Stimulated activated naive CD8-positive, alpha-beta T cell treated with anti-CD3 and anti-CD28 coated beads, Interleukin-15, amount 100 ng/mL, for 72 hours (primary cell): ENCODE results near the gene ADRA2C.
A peak's percentile ranks its signal among the peaks of the same experiment; 100 is the strongest.

ENCODE experiments used
- ATAC-seq: fragments of 150-1000 bp; cut with Tn5 transposase; 2 replicates; pipeline ENCODE4 v1.10.0; 2021; ENCODE audit warnings: mild to moderate bottlenecking, moderate library complexity
- DNase-seq, 2 donors: peaks; one replicate each; pipeline ENCODE4 v3.0.0; 2021 to 2022
- H3K27ac Mint-ChIP-seq, 2 donors: one replicate each; pipeline ENCODE4 v1.8.0; 2022; ENCODE audit warnings: mild to moderate bottlenecking in 2 of 2, mixed read lengths in 2 of 2, moderate library complexity in 2 of 2
- H3K27me3 Mint-ChIP-seq: one replicate; pipeline ENCODE4 v1.8.0; 2022; ENCODE audit warnings: mixed read lengths
- H3K4me1 Mint-ChIP-seq: one replicate; pipeline ENCODE4 v1.8.0; 2022; ENCODE audit warnings: mild to moderate bottlenecking, mixed read lengths
- H3K4me3 Mint-ChIP-seq, 2 donors: one replicate each; pipeline ENCODE4 v1.8.0; 2022; ENCODE audit warnings: mild to moderate bottlenecking in 2 of 2, mixed read lengths in 2 of 2, moderate library complexity in 1 of 2
- H3K9me3 Mint-ChIP-seq, 2 donors: one replicate each; pipeline ENCODE4 v1.8.0; 2022; ENCODE audit warnings: mixed read lengths in 2 of 2

ADRA2C gene

GRCh38 chr4:3745886-3746656, 20.1 kb upstream of the ADRA2C start:
- Mint-ChIP-seq H3K27ac (no peak overlapping the region), H3K4me1 (no peaks in the 10 kb centered on the region), H3K4me3 (no peak overlapping the region), H3K9me3 (peaks cover 5 to 7% of the 10 kb centered on the region in 2 donors), H3K27me3 (peaks cover 66% of the 10 kb centered on the region)
- ATAC-seq, result no peak
- no peak for DNase-seq

GRCh38 chr4:3746701-3747580, 19.2 kb upstream of the ADRA2C start:
- DNase-seq, result no peak
- Mint-ChIP-seq H3K9me3 (peaks cover 5 to 7% of the 10 kb centered on the region in 2 donors), H3K4me1 (no peaks in the 10 kb centered on the region), H3K27me3 (peaks cover 75% of the 10 kb centered on the region), H3K27ac (no peak overlapping the region), H3K4me3 (no peak overlapping the region)
- ATAC-seq, result no peak

- Mint-ChIP-seq H3K27me3 (peaks cover 75% of the 10 kb centered on the region), H3K4me1 (no peaks in the 10 kb centered on the region), H3K4me3 (no peak overlapping the region), H3K27ac (no peak overlapping the region), H3K9me3 (peaks cover 5 to 7% of the 10 kb centered on the region in 2 donors)
- no peak for ATAC-seq
- no peak for DNase-seq
Observed at GRCh38 chr4:3747581-3747904, 18.6 kb upstream of the ADRA2C start.

DNA sequence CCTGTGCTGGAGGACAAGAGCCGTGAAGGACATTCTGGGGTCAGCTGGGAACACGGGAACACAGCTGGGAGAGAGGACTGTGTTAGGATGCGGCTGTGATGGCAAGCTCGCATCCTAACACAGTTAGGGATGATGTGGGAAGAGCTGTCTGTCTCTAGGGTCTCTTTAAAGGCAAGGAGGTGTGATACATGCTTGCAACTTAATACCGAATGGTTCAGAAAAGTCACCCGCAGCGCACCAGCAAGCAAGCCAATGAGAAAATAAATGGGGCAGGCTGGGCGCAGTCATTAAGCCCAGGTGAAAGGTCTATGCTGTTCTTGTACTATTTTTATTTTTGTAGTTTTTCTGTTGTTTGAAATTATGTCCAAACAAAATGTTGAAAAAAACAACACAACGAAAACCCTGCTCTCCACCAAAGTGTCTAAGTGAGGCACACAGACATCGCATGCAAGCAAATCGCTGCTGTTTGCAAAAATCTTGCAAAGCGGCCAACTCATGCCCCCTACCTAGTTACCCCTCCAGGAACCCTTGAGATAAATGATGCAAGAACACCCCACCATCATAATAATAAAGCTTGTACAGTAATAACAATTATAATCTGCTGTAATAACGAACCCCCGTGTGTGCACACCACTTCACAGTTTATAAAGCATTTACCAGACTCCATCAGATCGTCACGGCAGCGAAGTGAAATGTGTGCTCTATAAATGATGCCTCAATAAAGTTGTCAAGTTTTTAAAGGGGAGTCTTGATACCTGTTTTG, 17.9 kb upstream of the ADRA2C start:
- no peak overlapping the region for H3K4me3 Mint-ChIP-seq
- H3K27me3 Mint-ChIP-seq, result peaks cover 68% of the 10 kb centered on the region

DNA sequence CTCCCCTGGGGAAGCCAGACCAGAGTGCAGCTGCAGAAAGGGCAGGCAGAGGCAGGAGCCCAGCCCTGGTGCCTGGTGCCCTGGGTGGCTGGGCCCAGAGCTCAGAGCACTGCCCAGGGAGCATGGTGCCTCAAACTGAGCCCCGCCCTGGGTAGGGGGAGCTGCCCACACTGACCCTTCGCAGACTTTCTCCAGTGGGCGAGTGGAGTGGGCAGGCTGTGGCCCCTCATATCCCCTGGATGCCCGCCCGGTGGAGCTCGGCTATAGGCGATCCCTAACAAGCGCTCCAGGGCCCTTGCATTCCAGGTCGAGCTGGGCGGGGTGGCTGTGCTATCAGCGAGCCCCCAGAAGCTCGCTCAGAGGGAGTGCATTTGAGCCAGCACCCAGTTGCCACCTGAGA, 17.1 kb upstream of the ADRA2C start:
- DNase-seq (no peak), ATAC-seq (no peak)
- Mint-ChIP-seq H3K27me3 (peaks cover 61% of the 10 kb centered on the region), H3K9me3 (peaks cover 5 to 7% of the 10 kb centered on the region in 2 donors), H3K27ac (no peak overlapping the region), H3K4me1 (no peaks in the 10 kb centered on the region), H3K4me3 (no peak overlapping the region)

More for the DNA sequence above, 17.9 kb upstream of the ADRA2C start:
- no peaks in the 10 kb centered on the region for H3K4me1 Mint-ChIP-seq
- ATAC-seq (no peak), DNase-seq (no peak)
- H3K9me3 Mint-ChIP-seq, result peaks cover 5 to 7% of the 10 kb centered on the region in 2 donors
- H3K27ac Mint-ChIP-seq, result no peak overlapping the region

DNA sequence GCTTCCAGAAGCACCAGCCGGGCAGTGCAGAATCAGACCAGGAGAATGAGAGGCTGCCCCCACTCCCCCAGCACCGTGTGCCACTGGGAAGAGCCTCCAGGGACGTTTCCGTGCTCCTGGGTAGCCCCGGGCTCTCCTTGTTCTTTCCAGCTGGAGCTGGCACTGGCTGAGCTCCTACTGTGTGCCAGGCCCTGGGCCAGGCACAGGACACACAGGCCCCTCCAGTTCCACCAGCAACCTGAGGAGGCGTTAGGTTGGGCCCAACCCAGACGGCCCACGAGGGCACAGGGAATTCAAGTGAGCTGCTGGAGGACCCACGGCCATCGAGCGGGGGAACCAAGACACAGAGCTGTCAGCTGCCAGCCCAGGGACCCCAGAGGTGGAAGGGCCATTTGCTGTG, 15.9 kb upstream of the ADRA2C start:
- no peaks in the 10 kb centered on the region for H3K4me1 Mint-ChIP-seq

GRCh38 chr4:3752022-3752421, 14.2 kb upstream of the ADRA2C start:
- Mint-ChIP-seq H3K9me3 (no peaks in the 10 kb centered on the region), H3K27ac (peak overlapping the region in 1 of 2 donors; percentile 75), H3K4me3 (no peak overlapping the region), H3K27me3 (peaks cover 36% of the 10 kb centered on the region), H3K4me1 (no peaks in the 10 kb centered on the region)
- DNase-seq (no peak), ATAC-seq (no peak)

More for the DNA sequence above, 15.9 kb upstream of the ADRA2C start:
- Mint-ChIP-seq H3K4me3 (no peak overlapping the region), H3K27ac (no peak overlapping the region), H3K9me3 (peaks cover 5 to 7% of the 10 kb centered on the region in 2 donors), H3K27me3 (peaks cover 49% of the 10 kb centered on the region)
- DNase-seq (no peak), ATAC-seq (no peak)

DNA sequence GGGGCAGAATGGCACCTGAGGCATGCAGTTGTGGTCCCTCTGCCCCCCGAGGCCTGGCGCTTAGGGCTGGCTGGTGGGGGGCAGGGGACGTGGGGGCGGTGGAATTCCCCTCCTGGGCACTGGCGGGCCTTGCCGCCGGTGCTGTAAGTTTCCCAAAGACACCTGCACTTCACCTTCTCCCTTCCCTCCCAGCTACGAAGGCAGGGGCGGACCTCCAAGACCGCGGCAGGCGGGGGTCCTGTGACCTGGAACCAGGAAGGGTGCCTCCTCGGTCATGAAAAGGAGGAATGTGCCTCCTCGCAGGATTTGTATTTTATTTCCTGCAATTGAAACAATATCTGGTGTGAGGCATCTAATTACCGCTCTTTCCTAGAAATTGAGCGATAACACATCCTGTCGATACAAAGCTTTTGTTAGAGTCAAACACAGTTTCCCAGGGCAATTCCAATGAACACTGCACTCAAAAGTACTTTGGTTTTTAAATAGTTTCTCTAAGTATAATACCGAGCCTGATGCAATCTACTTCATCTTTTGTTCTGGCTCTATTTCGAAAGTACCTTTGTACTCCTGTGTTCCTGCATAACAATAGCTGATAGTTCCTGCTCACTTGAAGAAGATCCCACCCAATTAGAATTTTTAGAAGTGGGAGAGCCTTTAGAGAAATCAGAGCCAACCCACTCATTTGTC, 12.3 kb upstream of the ADRA2C start:
- H3K4me1 Mint-ChIP-seq, result no peaks in the 10 kb centered on the region
- no peak for ATAC-seq

GRCh38 chr4:3756343-3757059, 9.7 kb upstream of the ADRA2C start:
- no peak overlapping the region for H3K4me3 Mint-ChIP-seq
- no peaks in the 10 kb centered on the region for H3K4me1 Mint-ChIP-seq
- peaks cover 6% of the 10 kb centered on the region for H3K27me3 Mint-ChIP-seq
- DNase-seq (no peak), ATAC-seq (no peak)
- no peak overlapping the region for H3K27ac Mint-ChIP-seq
- no peaks in the 10 kb centered on the region for H3K9me3 Mint-ChIP-seq

More for the DNA sequence above, 12.3 kb upstream of the ADRA2C start:
- no peak overlapping the region for H3K4me3 Mint-ChIP-seq
- H3K27me3 Mint-ChIP-seq, result peaks cover 23% of the 10 kb centered on the region
- no peak for DNase-seq
- H3K27ac Mint-ChIP-seq, result no peak overlapping the region
- H3K9me3 Mint-ChIP-seq, result no peaks in the 10 kb centered on the region

DNA sequence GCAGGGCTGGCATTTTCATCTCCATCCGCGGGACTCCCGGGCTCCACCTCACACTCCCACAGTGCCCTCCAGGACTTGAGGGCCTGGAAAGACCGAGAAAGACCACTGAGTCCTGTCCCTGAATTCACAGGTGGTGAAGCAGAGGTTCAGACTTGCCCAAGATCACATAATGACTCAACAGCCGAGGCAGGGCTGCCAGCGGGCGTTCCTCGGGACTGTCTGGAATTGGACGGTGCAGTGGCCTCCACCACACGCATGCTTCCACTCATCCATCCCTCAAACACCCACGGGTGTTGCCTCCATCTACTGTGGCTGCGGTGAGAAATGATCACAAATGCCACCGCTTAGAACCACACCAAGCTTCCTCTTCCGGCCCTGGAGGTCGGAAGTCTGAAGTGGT, 6.9 kb upstream of the ADRA2C start:
- no peak overlapping the region for H3K4me3 Mint-ChIP-seq
- H3K4me1 Mint-ChIP-seq, result peaks cover 6% of the 10 kb centered on the region
- no peak overlapping the region for H3K27ac Mint-ChIP-seq
- no peak for ATAC-seq
- DNase-seq, result no peak
- peaks cover 15% of the 10 kb centered on the region for H3K27me3 Mint-ChIP-seq
- H3K9me3 Mint-ChIP-seq, result no peaks in the 10 kb centered on the region

- Mint-ChIP-seq H3K27me3 (peaks cover 22% of the 10 kb centered on the region), H3K27ac (no peak overlapping the region)
Observed at GRCh38 chr4:3760346-3760745, 5.8 kb upstream of the ADRA2C start.

DNA sequence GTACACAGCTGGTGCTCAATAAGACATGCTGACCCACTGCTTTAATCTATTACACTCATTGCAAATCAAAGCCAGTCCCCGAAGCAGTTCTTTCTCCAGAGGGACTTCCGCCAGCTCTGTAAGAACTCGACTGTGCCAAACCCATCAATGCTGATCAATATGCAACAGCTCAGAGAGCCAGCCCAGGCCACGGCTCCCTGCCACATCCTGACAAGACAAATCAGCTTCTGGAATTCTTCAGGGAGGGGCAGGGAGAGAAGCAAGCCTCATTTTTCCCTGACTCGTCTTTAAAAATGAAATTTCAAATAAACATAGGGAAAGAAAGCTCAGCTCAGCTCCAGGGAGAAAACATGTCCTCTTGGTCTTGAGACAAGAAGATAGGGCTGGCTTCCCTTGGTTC, 5.3 kb upstream of the ADRA2C start:
- Mint-ChIP-seq H3K27ac (no peak overlapping the region), H3K4me3 (no peak overlapping the region), H3K4me1 (peaks cover 6% of the 10 kb centered on the region), H3K27me3 (peaks cover 22% of the 10 kb centered on the region), H3K9me3 (no peaks in the 10 kb centered on the region)
- ATAC-seq (no peak), DNase-seq (no peak)

More at GRCh38 chr4:3760346-3760745, 5.8 kb upstream of the ADRA2C start:
- H3K9me3 Mint-ChIP-seq, result no peaks in the 10 kb centered on the region
- ATAC-seq (no peak), DNase-seq (no peak)
- no peak overlapping the region for H3K4me3 Mint-ChIP-seq
- H3K4me1 Mint-ChIP-seq, result peaks cover 6% of the 10 kb centered on the region

DNA sequence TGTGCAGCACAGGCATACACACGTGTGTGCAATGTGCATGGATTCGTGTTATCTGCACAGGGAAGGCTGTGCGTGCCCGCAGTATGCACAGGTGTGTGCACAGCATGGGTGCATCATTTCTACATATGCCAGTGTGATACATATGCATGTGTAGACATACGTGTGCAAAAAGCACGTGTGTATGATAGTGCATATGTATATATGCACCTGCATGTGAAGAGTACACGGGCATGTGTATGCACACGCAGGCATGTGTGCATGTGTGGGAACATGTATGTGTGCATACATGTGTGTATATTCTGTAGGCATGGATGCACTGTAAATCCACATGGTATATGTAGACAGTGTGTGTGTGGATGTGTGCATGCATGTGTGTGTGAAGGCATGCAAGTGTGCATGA, 3.9 kb upstream of the ADRA2C start:
- H3K4me3 Mint-ChIP-seq, result no peak overlapping the region
- ATAC-seq, result no peak
- no peak overlapping the region for H3K27ac Mint-ChIP-seq
- peaks cover 31% of the 10 kb centered on the region for H3K27me3 Mint-ChIP-seq
- no peak for DNase-seq
- peaks cover 10% of the 10 kb centered on the region for H3K4me1 Mint-ChIP-seq
- no peaks in the 10 kb centered on the region for H3K9me3 Mint-ChIP-seq

GRCh38 chr4:3762753-3763549, 3.2 kb upstream of the ADRA2C start:
- Mint-ChIP-seq H3K4me1 (peaks cover 14% of the 10 kb centered on the region), H3K27ac (no peak overlapping the region), H3K9me3 (no peaks in the 10 kb centered on the region), H3K4me3 (no peak overlapping the region), H3K27me3 (peaks cover 38% of the 10 kb centered on the region)
- DNase-seq (no peak), ATAC-seq (no peak)
